NOMO-1 (cell line): ENCODE data around the gene STMN3.
"Not testable (repeated sequence)": the region's sequence is repeated elsewhere in the genome, so short reads cannot be mapped to it uniquely, and the experiment has no call there.

Experiments used
- DNase-seq, 2 experiments: peaks; one replicate each; lab custom pipeline; 2025; ENCODE audit not compliant: unreplicated experiment in 2 of 2; lab: John Stamatoyannopoulos, UW

The STMN3 gene

GRCh38 chr20:63657937-63658748 lies 4.9 kb upstream of the STMN3 start, which contains the start of gene RTEL1:
RTEL1 (plus strand) TSS chr20:63658312; CDS start chr20:63659403, 1,091 bp downstream.
- peak; percentile 85 to 90 for DNase-seq

- DNase-seq, result peak in 1 of 2 experiments; percentile 23
Measured at GRCh38 chr20:63657260-63657936, 4.2 kb upstream of the STMN3 start.

- DNase-seq, result no peak
Measured at GRCh38 chr20:63656451-63656850, 3.2 kb upstream of the STMN3 start.

GRCh38 chr20:63655249-63655648 lies 2.0 kb upstream of the STMN3 start:
- no peak for DNase-seq

GRCh38 chr20:63653974-63654668 lies 897 bp upstream of the STMN3 start:
- no peak for DNase-seq

GRCh38 chr20:63652192-63652980 lies 838 bp downstream of the STMN3 start:
- DNase-seq, result no peak

GRCh38 chr20:63651942-63652191 lies 1.4 kb downstream of the STMN3 start:
- DNase-seq, result no peak

GRCh38 chr20:63650486-63650885 lies 2.7 kb downstream of the STMN3 start:
- DNase-seq, result not testable (repeated sequence)

- no peak for DNase-seq
Measured at GRCh38 chr20:63648895-63649589, 4.2 kb downstream of the STMN3 start.

- no peak for DNase-seq
Measured at GRCh38 chr20:63648190-63648589, 5.0 kb downstream of the STMN3 start.

- no peak for DNase-seq
Measured at GRCh38 chr20:63645218-63645617, 8.0 kb downstream of the STMN3 start.

GRCh38 chr20:63643946-63644345 lies 9.3 kb downstream of the STMN3 start:
- DNase-seq, result no peak

- no peak for DNase-seq
Measured at GRCh38 chr20:63643499-63643898, 9.7 kb downstream of the STMN3 start.

GRCh38 chr20:63642527-63643247 lies 10.5 kb downstream of the STMN3 start:
- DNase-seq, result no peak

- peak; percentile 64 to 69 for DNase-seq
Measured at GRCh38 chr20:63641792-63642523, 11.3 kb downstream of the STMN3 start.

- DNase-seq, result peak in 1 of 2 experiments; percentile 56
Measured at GRCh38 chr20:63641146-63641791, 12.0 kb downstream of the STMN3 start.

- DNase-seq, result not testable (repeated sequence)
Measured at GRCh38 chr20:63640686-63641085, 12.5 kb downstream of the STMN3 start.

GRCh38 chr20:63640086-63640485 lies 13.1 kb downstream of the STMN3 start:
- no peak for DNase-seq
